Airway epithelial cell (primary cell): ENCODE data around the gene LRRC18. TPM values are rescaled to one million over a fixed set of nuclear protein-coding genes. Genes with fewer than 3 reads are reported as not detected.

ENCODE experiments used
- total RNA-seq: library from RNA; depleted of rRNA; stranded (reverse); fragments of >200 nt; gene quantifications from 2 replicates; pipeline ENCODE4 v1.2.3, GENCODE V29; 2015

Gene LRRC18
- total RNA-seq: not detected in 2 replicates

DNA sequence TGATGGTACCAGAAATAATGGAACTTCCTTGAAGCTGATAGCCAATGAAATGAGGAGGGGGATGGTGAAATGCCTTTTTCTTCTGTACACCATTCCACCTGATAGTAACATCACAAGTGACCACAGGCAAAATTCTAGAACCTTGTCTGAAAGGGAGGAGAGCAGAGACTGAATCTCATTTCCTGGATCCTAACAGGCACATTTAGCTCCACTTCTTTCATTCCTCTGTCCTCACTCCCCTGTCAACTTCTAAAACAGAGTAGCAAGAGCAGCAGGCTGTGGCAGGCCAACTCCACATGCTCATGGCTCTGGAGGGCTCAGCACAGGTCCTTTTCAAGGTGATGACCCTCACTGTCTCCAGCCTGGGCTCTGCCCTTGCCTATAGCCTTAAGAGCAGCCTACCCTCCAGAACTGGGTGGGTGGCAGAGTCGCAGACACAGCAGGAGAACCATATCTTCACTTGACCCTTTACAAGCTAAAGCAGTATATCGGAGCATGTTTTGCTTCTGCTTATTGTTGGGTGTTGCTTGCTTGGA, at the start of gene LRRC18:
Gene LRRC18 (minus strand): TSS at position 51 of the 536 bp plus-strand sequence. CDS start 25,685 bp downstream, outside the sequence.

Other genes starting within 250 kb of the LRRC18 start
- 0.05 and 0.07 TPM in 2 replicates for gene VSTM4, start 175.7 kb upstream of the LRRC18 start, total RNA-seq
- not detected in 2 replicates for gene FAM170B, start 194.2 kb upstream of the LRRC18 start, total RNA-seq
- not detected in 2 replicates for gene TMEM273, start 248.6 kb upstream of the LRRC18 start, total RNA-seq